AG09309 (cell line): ENCODE results near the gene APPL2.

ENCODE experiments used
- DNase-seq: peaks from one replicate; pipeline ENCODE4 v3.0.0-alpha.2; 2010; ENCODE audit warnings: low read depth
- H3K4me3 ChIP-seq: 2 replicates; pipeline ENCODE4 v1.5.1; 2011; ENCODE audit warnings: mild to moderate bottlenecking, low read depth, low read length, moderate library complexity; ENCODE audit not compliant: control insufficient read depth
- TF ChIP-seq, protein P1 (sequence below): IDR thresholded peaks from 2 replicates; pipeline ENCODE4 v1.5.1; 2011; ENCODE audit warnings: mild to moderate bottlenecking, low read depth, low read length, inconsistent platforms; ENCODE audit not compliant: insufficient read depth, control insufficient read depth; ENCODE audit errors: missing control alignments

APPL2 gene

GRCh38 chr12:105275997-105276733, 40.2 kb upstream of the APPL2 start:
- TF ChIP-seq, protein P1, sequence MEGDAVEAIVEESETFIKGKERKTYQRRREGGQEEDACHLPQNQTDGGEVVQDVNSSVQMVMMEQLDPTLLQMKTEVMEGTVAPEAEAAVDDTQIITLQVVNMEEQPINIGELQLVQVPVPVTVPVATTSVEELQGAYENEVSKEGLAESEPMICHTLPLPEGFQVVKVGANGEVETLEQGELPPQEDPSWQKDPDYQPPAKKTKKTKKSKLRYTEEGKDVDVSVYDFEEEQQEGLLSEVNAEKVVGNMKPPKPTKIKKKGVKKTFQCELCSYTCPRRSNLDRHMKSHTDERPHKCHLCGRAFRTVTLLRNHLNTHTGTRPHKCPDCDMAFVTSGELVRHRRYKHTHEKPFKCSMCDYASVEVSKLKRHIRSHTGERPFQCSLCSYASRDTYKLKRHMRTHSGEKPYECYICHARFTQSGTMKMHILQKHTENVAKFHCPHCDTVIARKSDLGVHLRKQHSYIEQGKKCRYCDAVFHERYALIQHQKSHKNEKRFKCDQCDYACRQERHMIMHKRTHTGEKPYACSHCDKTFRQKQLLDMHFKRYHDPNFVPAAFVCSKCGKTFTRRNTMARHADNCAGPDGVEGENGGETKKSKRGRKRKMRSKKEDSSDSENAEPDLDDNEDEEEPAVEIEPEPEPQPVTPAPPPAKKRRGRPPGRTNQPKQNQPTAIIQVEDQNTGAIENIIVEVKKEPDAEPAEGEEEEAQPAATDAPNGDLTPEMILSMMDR = no peak
- no peak for DNase-seq
- H3K4me3 ChIP-seq = no peak overlapping the region

- TF ChIP-seq, protein P1 = no peak
- DNase-seq = no peak
- H3K4me3 ChIP-seq = no peak overlapping the region
These were observed 38.6 kb upstream of the APPL2 start for GRCh38 chr12:105274571-105274970.

GRCh38 chr12:105273601-105274000, 37.6 kb upstream of the APPL2 start:
- TF ChIP-seq, protein P1 = no peak
- DNase-seq = no peak
- no peak overlapping the region for H3K4me3 ChIP-seq

DNA sequence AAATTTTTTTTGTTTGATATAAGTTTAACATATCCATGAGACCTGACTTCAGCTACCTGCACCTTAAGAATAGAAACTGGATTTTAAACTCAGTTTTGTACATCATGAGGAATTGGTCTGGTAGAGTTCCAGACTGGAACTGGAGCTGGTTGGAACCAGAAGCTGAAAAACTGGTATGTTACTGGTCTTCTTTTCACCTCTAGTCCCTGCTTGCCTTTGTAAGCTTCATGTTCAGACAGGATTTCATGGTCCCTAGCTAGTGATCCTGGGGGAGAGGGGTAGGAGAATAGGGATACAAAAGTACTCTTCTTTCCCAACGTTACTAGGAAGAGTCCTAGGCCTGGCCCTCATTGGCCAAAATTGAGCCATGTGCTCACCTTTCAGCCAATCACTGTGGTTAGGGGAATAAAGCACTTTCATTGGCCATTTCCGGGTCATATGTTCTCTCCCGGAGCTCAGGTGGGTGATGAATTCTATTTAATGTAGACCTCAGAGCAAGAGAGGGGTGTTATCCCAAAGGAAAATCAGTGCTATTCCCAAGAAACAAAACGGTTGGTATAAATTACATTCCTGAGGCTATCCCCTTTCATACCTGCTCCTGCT, 36.9 kb upstream of the APPL2 start:
- H3K4me3 ChIP-seq = no peak overlapping the region
- DNase-seq = no peak
- TF ChIP-seq, protein P1 = no peak

DNA sequence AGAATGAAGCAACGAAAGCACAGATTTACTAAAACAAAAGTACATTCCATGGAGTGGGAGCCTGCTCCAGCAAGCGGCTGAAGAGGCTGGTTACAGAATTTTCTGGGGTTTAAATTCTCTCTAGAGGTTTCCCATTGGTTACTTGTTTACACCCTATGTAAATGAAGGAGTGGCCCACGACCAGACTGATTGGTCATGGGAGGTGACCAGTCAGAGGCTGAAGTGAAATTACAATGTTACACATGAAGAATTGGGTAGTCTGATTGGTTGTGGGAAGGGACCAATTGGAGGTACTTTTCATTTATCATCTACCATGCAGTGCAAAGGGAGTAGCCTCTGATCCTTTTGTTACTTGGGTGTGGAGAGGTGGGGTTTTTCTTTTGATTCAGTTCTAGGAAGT, 36.2 kb upstream of the APPL2 start:
- TF ChIP-seq, protein P1 = no peak
- DNase-seq = no peak
- no peak overlapping the region for H3K4me3 ChIP-seq

DNA sequence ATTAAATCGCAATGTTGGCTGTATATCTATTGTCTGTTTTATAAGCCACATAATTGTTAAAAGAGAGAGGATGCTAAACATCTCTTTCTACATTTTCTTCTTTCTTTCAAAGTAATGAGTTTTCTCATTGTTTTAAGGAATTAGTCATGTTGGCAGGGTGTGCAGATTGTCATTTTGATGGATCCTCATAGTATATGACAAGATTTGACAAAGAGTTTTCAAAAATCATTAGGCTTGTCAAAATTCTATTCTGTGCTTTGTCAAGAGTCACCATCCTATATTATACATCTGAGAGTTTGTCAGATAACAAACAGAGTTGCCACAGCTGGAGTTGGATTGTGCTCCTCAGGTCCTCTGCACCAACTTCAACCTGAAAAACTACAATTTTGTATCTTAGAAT, 35.4 kb upstream of the APPL2 start:
- DNase-seq = no peak
- TF ChIP-seq, protein P1 = no peak
- H3K4me3 ChIP-seq = no peak overlapping the region
